Heart left ventricle (tissue), 13 donors: ENCODE data around the gene ARHGAP23.

Experiments
- CTCF ChIP-seq, 12 donors: fragments of 200-600 bp; sonication (generic) in 4 of 12; IDR thresholded peaks; one replicate each; pipeline versions ENCODE4 v1.5.0 to v1.8.0; 2018 to 2022; ENCODE audit warnings: antibody characterized with exemption in 12 of 12, mild to moderate bottlenecking in 5 of 12
- POLR2A ChIP-seq, 2 donors: fragments of 450-650 bp; IDR thresholded peaks; one replicate each; pipeline ENCODE4 v1.6.1; 2017; ENCODE audit warnings: antibody characterized with exemption in 2 of 2, mild to moderate bottlenecking in 2 of 2, moderate library complexity in 2 of 2
- donor health status: ischemic (EF 13 %, LVEDD 7.1; RV severe dilation, severe dysfunction).
- donor health status: DM: no; HTN: yes; CAD: no.
- donor health status: DM: no; HTN: no; CAD: no.
- donor health status: ischemic (EF 25% LVEDD 6.9; RV normal size, moderate dysfunction).
- donor health status: ischemic (EF 25% LVEDD 5.7; RV mildly dilated, moderate dysfunction).
- donor health status: ischemic (EF 35%, LVEDD 5.7; RV mildly dilated, moderate dysfunction).
- donor health status: nonischemic (EF 11% LVEDD 7.7; RV severe dilation, severe dysfunction).
- donor health status: DM: yes; HTN: yes; CAD: no.
- donor health status: PGD.
- donor health status: ischemic (EF 29% LVEDD 5.4; RV normal size, mild dysfunction).
- donor health status: nonischemic (EF 23%, LVEDD 6.1; RV moderate dilation, normal function).

GRCh38 chr17:38507921-38508569 lies 79.8 kb downstream of the ARHGAP23 start:
- no peak for TF ChIP-seq POLR2A (IDR thresholded peaks at IDR 0.05)
- no peak for TF ChIP-seq CTCF (IDR thresholded peaks at IDR 0.05)
